NCI-H82 (cell line): ENCODE results near the gene UPF3B.
"Not testable (repeated sequence)": the region's sequence is repeated elsewhere in the genome, so short reads cannot be mapped to it uniquely, and the experiment has no call there.

ENCODE experiments used
- DNase-seq: peaks from one replicate; lab custom pipeline; 2025; lab: John Stamatoyannopoulos, UW

UPF3B gene

GRCh38 chrX:119852382-119853353, at the start of gene UPF3B:
UPF3B (minus strand) TSS chrX:119852963; CDS start chrX:119852928, 35 bp downstream.
- DNase-seq: peak; percentile 100

GRCh38 chrX:119900976-119901375, 48.2 kb upstream of the UPF3B start:
- no peak for DNase-seq

GRCh38 chrX:119899125-119899524, 46.4 kb upstream of the UPF3B start:
- DNase-seq: no peak

GRCh38 chrX:119895843-119896326, 43.1 kb upstream of the UPF3B start, which contains the start of gene AKAP14:
AKAP14 (plus strand) TSS chrX:119895893; CDS start chrX:119903224, 7,331 bp downstream.
- peak; percentile 75 for DNase-seq

GRCh38 chrX:119891961-119892692, 39.4 kb upstream of the UPF3B start:
- not testable (repeated sequence) for DNase-seq

- DNase-seq: not testable (repeated sequence)
Measured at GRCh38 chrX:119890626-119891025, 37.9 kb upstream of the UPF3B start.

GRCh38 chrX:119887721-119888425, 35.1 kb upstream of the UPF3B start:
- peak; percentile 88 for DNase-seq

GRCh38 chrX:119885554-119886428, 33.0 kb upstream of the UPF3B start:
- peak; percentile 10 for DNase-seq

- DNase-seq: peak; percentile 81
Measured at GRCh38 chrX:119880552-119881437, 28.0 kb upstream of the UPF3B start.

GRCh38 chrX:119880076-119880475, 27.3 kb upstream of the UPF3B start:
- no peak for DNase-seq

GRCh38 chrX:119878740-119879139, 26.0 kb upstream of the UPF3B start:
- no peak for DNase-seq

GRCh38 chrX:119871599-119872395, 19.0 kb upstream of the UPF3B start, which contains the start of the genes NDUFA1 and RNF113A:
NDUFA1 (plus strand) TSS chrX:119871832; CDS start chrX:119871912, 80 bp downstream.
RNF113A (minus strand) TSS chrX:119871733; CDS start chrX:119871613, 120 bp downstream.
- DNase-seq: peak; percentile 93

GRCh38 chrX:119871245-119871598, 18.5 kb upstream of the UPF3B start:
- peak; percentile 65 for DNase-seq

- peak; percentile 65 for DNase-seq
Measured at GRCh38 chrX:119870626-119871131, 17.9 kb upstream of the UPF3B start.

- DNase-seq: peak; percentile 32
Measured at GRCh38 chrX:119853444-119853843, 681 bp upstream of the UPF3B start.

- DNase-seq: no peak
Measured at GRCh38 chrX:119833905-119834304, 18.9 kb downstream of the UPF3B start.

- no peak for DNase-seq
Measured at GRCh38 chrX:119828446-119828845, 24.3 kb downstream of the UPF3B start.

GRCh38 chrX:119826399-119826959, 26.3 kb downstream of the UPF3B start:
- DNase-seq: no peak
